Activated CD4-positive, alpha-beta T cell treated with anti-CD3 and anti-CD28 coated beads, Interleukin-2, amount 50 U/mL, for 4 hours (primary cell): ENCODE measurements around the gene TWIST2.

Experiments
- DNase-seq, 2 experiments: peaks; one replicate each; pipeline ENCODE4 v3.0.0-alpha.2; 2020

Gene TWIST2

GRCh38 chr2:238838786-238839327, 9.0 kb upstream of the TWIST2 start:
- no peak for DNase-seq

DNA sequence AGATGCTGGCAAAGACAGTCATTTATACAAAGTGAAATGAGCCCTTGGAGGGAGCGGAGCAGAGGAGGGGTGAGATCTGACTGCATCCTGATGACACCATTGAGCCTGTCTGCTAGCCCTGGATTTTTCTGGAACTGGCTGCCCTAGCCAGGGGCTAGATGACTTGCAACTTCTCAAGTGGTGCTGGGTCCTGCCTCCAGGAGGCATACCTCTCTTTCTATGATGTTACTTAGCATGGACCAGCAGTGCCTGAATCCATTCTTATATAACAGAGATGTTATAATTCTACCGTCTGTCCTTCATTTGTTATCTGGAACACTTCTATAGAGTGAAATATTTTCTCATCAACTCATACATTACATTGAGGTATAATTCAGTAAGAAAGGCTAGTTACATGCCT, 8.5 kb upstream of the TWIST2 start:
- DNase-seq = no peak

DNA sequence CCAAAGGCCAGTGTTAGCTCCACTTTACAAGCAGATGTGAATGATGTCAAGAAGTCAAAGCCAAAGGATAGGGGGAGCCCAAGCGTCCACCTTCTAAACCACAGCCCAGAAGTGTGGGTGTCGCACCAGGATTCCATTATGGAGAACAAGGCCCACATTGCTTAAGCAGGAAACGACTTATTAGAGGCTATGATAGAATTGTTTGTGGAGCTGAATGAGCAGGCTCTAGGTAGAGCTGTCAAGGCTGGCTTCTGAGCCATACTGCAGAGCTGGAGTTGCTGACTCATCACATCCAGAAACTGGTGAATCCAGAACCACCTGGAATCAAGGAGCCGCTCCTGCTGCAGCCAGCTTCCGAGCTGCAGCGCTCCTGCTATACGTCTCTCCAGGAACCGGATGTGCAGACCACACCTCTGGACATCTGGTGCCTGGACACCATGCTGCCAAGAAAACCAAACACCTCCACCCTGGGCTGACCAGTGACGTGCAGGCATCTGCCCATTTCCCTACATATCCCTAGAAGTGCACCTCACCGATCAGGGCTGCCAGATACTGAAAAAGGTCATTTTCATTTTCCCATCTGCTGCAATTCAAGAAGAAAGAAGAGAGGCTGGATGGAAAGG, 6.2 kb upstream of the TWIST2 start:
- DNase-seq = no peak

DNA sequence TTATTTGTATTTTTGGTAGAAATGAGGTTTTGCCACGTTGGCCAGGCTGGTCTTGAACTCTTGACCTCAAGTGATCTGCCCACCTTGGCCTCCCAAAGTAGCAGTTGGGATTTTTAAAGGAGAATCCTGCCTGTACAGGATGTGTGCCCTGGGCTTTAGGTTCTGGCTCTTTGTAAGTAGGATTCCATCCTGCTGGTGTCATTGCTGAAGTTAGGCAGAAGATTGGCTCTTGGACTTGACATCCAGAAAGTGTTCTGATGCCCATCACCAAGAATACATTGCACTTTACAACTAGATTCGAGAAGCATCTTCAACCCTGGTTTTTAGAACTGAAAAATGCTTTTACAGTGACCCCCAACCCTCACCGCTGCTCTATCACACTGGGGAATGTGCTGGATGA, 4.4 kb upstream of the TWIST2 start:
- no peak for DNase-seq

DNA sequence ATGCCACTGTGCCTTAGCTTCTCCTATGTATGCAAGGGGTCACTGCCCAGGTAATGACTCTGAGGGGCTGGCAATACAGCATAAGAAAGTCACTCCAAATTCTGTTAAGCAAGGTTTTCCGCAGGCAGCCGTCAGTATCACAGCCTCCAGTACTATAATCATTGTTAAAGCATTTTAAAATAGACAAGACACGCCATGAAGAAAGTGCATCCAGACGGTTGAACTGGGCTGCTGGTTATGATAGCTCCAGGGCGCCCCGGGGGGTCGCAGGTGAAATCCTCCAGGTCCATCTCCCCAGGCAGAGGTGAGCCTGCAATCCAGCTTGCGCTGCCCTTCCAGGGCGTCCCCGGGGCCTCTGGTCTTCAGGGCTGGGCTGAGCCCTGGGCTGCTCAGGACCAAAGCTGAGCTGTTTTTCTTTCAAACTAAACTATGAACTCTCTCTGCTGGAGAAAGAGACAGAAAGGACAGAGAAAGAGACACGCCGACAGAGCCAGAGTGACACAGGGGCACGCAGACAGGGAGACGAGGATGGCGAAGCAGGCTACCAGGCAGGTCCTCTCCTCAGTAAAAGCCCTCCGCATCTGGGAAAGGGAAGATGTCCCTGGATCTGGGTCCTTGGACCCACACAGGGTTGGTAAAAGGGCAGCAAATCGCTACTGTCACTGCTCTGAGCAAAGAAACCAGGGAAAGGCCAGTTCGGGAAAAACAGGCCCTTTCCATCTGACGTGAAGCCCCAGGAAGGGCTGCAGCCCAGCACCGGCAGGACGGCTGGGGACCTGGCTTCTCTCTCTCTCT, 2.1 kb upstream of the TWIST2 start:
- no peak for DNase-seq

DNA sequence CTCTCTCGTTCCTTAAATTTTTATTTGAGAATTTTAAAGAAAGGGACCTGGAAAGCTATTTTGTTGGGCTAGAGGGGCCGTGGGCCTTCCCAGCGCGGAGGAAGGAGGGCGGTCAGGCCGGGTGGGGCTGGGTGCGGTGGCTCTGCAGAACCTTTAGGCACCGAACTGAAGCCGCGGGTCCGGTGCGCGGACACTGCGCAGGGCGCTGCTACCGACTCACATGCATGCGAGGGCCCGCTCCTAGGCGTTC, 1.6 kb upstream of the TWIST2 start:
- no peak for DNase-seq

- no peak for DNase-seq
Observed at GRCh38 chr2:238846628-238847418, 1.1 kb upstream of the TWIST2 start.

GRCh38 chr2:238847419-238847801, 475 bp upstream of the TWIST2 start:
- DNase-seq = no peak

DNA sequence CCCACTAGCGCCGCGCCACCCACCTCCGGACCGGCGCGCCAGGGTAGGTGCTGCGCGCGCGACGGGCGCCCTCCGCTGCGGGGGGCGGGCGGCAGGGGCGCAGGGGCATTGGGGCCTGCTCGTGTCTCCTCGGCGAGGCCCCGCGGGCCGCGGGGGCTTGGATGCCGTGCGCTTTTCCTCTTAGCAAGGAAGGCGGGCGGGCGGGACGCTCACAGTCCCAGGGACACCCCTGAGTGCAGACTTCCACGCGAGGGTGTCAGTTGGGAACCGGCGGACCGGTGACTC, 748 bp downstream of the TWIST2 start:
- DNase-seq = no peak

DNA sequence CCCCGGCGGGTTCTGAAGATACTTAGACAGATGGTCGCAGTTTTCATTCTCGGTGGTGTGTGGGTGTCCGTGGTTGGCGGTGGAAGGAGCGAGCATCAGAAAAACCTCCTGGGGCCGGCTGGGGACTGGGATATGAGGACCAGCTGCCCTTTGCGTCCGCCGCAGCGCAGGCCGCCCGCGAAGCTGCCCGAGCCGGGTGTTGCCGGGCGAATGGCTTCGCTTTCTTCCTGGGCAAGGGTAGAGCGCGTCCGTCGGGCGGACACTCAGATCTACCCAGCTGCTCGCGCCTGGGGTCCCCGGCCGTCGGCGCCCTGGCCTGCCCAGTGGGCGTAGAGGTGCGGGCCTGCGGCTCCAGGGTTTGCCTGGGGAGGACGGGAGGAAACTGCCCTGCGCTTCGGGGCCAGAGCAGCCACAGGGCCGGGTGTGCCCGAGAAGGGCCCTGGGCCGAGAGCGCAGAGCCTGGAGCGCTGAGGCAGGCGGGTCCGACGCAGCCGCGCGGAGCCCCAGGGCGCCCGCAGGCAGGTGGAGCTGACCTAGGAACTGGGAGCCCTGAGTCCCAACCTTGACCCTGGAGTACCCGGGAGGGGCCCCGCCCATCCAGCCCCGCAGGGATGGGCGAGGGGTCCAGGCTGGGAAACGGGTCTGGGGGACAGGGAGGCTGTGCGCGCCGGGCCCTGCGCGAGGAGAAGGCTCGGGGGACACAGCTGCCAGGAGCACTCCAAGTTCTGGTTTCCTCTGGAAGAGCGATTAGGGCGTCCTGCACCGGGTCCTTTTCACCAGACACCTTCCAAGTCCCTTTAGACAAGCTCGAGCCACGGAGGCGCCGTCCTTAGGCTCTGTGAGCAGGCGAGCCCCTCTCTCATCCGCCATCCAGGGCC, 1.3 kb downstream of the TWIST2 start:
- DNase-seq = no peak

DNA sequence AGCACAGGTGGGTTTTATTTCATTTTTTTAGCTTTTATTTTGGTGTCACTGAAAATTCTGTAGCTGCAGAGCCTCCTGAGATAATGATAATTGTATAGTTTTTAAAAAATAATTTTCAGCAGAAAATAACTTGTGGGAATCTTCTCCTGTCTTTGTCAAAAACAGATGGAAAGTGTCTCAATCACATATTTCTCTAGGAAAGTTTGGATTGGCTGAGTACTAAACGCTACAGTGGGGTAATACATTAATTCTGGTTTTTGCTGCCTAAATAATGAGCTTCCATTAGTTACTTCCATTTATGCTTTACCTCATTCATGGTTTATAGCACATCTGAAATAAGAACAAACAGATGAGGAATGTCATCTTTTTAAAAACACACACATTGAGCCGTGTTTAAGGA, 2.2 kb downstream of the TWIST2 start:
- no peak for DNase-seq

DNA sequence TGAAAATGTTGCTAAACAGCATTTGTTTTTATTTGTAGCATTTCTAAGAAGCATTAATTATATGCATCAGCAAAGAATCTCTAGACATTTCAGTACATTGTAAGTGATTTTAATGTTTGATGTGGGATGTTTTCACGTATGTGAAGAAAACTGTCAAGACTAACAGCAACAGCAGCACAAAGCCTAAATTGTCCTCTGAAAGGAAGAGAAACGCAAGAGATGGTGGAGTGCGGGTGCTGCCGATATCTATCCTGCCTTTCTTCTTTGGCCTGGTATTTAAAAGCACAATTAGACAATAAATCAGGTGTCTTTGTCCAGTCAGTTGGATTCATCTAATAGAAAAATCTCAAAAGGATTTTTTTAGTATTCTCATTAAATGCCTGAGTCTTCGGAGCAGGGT, 3.1 kb downstream of the TWIST2 start:
- DNase-seq = no peak

DNA sequence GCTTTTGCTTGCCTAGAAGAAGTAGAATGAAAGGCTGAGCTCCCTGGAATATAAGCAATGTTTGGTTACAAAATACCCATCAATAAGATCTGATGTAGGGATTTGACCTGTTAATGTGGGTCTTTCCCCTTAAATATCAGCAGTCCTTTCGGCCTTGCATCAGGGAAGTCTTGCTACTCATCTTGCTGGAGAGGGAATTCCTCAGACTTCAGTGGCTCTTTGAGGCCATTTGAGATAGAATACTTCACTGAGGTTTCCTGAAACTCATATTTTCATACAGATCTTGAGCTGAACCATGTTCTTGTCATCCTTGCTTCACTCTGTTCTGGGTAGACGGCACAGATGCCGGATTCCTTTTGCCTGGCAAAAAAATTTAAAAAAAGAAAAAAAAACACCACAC, 3.9 kb downstream of the TWIST2 start:
- no peak for DNase-seq

DNA sequence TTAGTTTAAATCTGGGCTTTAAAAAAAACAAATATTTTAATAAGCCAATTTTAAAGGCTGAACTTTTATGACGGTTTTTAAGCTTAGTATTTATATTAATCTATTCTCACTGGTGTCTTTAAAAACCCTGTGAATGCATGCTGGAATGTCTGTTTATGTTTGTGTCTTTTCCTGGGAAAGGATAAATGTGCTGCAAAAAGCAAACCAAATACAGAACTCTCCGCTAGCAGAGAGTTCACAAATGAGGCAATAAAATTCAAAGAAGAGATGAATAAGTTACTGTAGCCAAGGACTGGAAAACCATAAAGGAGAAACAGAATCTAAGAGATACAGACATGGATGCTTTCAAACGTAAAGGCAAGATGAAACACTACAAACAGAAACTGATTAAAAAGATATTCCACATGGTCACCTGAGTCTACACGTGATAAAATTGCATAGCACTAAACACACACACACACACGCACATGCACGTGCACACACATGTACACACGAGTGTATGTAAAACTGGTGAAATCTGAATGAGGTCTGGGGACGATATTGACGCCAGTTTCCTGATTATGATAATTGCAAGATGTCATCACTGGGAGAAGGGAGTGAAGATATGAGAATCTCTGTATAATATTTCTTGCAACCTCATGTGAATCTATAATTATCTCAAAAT, 4.5 kb downstream of the TWIST2 start:
- DNase-seq = no peak

GRCh38 chr2:238853218-238853617, 5.3 kb downstream of the TWIST2 start:
- DNase-seq = no peak

DNA sequence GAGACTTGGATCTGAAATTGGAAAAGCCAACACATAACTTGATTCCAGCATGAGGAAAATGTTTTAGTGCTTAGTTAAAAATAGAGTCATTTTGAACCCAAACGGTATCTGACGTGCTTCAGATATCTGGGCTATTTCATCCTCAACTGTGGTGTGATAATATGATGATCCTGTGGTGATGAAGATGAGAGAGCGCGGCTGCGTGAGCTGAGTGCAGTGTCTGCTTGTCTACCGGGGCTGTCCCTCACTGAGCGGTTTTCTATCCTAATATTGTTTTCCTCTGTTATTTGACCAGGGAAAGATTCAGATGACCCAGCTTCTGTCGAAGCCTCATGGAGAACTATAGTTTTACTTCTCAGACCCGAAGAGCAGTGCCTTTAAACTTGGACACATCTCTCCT, 5.8 kb downstream of the TWIST2 start:
- no peak for DNase-seq

- no peak for DNase-seq
Observed at GRCh38 chr2:238854246-238854645, 6.4 kb downstream of the TWIST2 start.

- no peak for DNase-seq
Observed at GRCh38 chr2:238854699-238855229, 6.9 kb downstream of the TWIST2 start.

GRCh38 chr2:238855299-238855698, 7.4 kb downstream of the TWIST2 start:
- no peak for DNase-seq

- no peak for DNase-seq
Observed at GRCh38 chr2:238855891-238856580, 8.2 kb downstream of the TWIST2 start.

GRCh38 chr2:238856713-238857567, 9.1 kb downstream of the TWIST2 start:
- DNase-seq = no peak
